HEK293 (cell line): ENCODE results near the gene PLCG2.

Experiments
- CTCF ChIA-PET: fragments of 350-600 bp; formaldehyde crosslinking; extraction: SDS; loops from one replicate; lab custom pipeline; 2021; ENCODE audit warnings: antibody characterized with exemption; lab: Yijun Ruan, JAX
- POLR2A ChIA-PET: fragments of 300-600 bp; formaldehyde crosslinking; extraction: SDS; loops from one replicate; lab custom pipeline; 2020; ENCODE audit warnings: antibody characterized with exemption, inconsistent platforms; lab: Yijun Ruan, JAX
- H3K27ac ChIP-seq: fragments of 200-500 bp; sonication (Bioruptor generic); 2 replicates; pipeline ENCODE4 v1.5.1; 2014; ENCODE audit warnings: low read depth, low read length, control low read depth, inconsistent platforms; ENCODE audit errors: extremely low read depth
- H3K36me3 ChIP-seq, 2 experiments: fragments of 200-500 bp in 1 of 2; sonication (Bioruptor generic) in 1 of 2; 1 replicate in 1 of 2; 2 replicates in 1 of 2; pipeline ENCODE4 v1.5.1; 2014 to 2017; ENCODE audit warnings: inconsistent platforms in 2 of 2, low read length in 2 of 2; ENCODE audit not compliant: control insufficient read depth in 2 of 2, insufficient read depth in 1 of 2
- H3K4me1 ChIP-seq: fragments of 200-500 bp; sonication (Bioruptor generic); 2 replicates; pipeline ENCODE4 v1.5.1; 2014; ENCODE audit warnings: mild to moderate bottlenecking, low read length, inconsistent platforms; ENCODE audit not compliant: control insufficient read depth, insufficient read depth
- H3K4me3 ChIP-seq: 2 replicates; pipeline ENCODE4 v1.5.1; 2011; ENCODE audit warnings: low read depth, mild to moderate bottlenecking, control low read depth, low read length, moderate library complexity
- H3K9me3 ChIP-seq: fragments of 200-500 bp; sonication (Bioruptor generic); 2 replicates; pipeline ENCODE4 v1.5.1; 2014; ENCODE audit warnings: low read depth, low read length, inconsistent platforms; ENCODE audit not compliant: control insufficient read depth, insufficient read depth
- AEBP2 ChIP-seq: fragments of 450-650 bp; formaldehyde crosslinking; IDR thresholded peaks from 2 replicates; pipeline ENCODE4 v1.5.1; 2016; ENCODE audit warnings: missing biosample characterization, missing genetic modification characterization, borderline replicate concordance
- KLF7 ChIP-seq: fragments of 450-650 bp; formaldehyde crosslinking; IDR thresholded peaks from 2 replicates; pipeline ENCODE4 v1.5.1; 2016; ENCODE audit warnings: missing biosample characterization, missing genetic modification characterization, borderline replicate concordance
- PRDM4 ChIP-seq: fragments of 450-650 bp; formaldehyde crosslinking; IDR thresholded peaks from 2 replicates; pipeline ENCODE4 v1.5.1; 2017; ENCODE audit warnings: missing biosample characterization, missing genetic modification characterization
- TCF7L2 ChIP-seq: IDR thresholded peaks from 2 replicates; pipeline ENCODE4 v1.6.1; 2011; ENCODE audit warnings: low read depth, mild to moderate bottlenecking, inconsistent platforms, low read length, moderate library complexity, borderline replicate concordance
- ZBTB7A ChIP-seq: fragments of 450-650 bp; formaldehyde crosslinking; IDR thresholded peaks from 2 replicates; pipeline ENCODE4 v1.5.1; 2016; ENCODE audit warnings: low read depth, missing biosample characterization, missing genetic modification characterization
- ZFP37 ChIP-seq: fragments of 450-650 bp; formaldehyde crosslinking; IDR thresholded peaks from 2 replicates; pipeline ENCODE4 v1.5.1; 2016; ENCODE audit warnings: missing biosample characterization, missing genetic modification characterization
- ZNF140 ChIP-seq: fragments of 450-650 bp; formaldehyde crosslinking; IDR thresholded peaks from 2 replicates; pipeline ENCODE4 v1.5.1; 2016; ENCODE audit warnings: missing biosample characterization, missing genetic modification characterization
- ZNF155 ChIP-seq: fragments of 450-650 bp; formaldehyde crosslinking; IDR thresholded peaks from 2 replicates; pipeline ENCODE4 v1.5.1; 2016; ENCODE audit warnings: missing biosample characterization, missing genetic modification characterization
- ZNF214 ChIP-seq: fragments of 450-650 bp; formaldehyde crosslinking; IDR thresholded peaks from 2 replicates; pipeline ENCODE4 v1.5.1; 2017; ENCODE audit warnings: missing biosample characterization, mild to moderate bottlenecking, missing genetic modification characterization, borderline replicate concordance
- ZNF248 ChIP-seq: fragments of 450-650 bp; formaldehyde crosslinking; IDR thresholded peaks from 2 replicates; pipeline ENCODE4 v1.5.1; 2017; ENCODE audit warnings: missing biosample characterization, missing genetic modification characterization
- ZNF26 ChIP-seq: fragments of 450-650 bp; formaldehyde crosslinking; IDR thresholded peaks from 2 replicates; pipeline ENCODE4 v1.5.1; 2016; ENCODE audit warnings: missing biosample characterization, missing genetic modification characterization
- ZNF561 ChIP-seq: fragments of 450-650 bp; IDR thresholded peaks from 2 replicates; pipeline ENCODE4 v1.5.1; 2018; ENCODE audit warnings: missing biosample characterization, missing genetic modification characterization, borderline replicate concordance
- ZNF664 ChIP-seq: fragments of 450-650 bp; formaldehyde crosslinking; IDR thresholded peaks from 2 replicates; pipeline ENCODE4 v1.5.1; 2016; ENCODE audit warnings: missing biosample characterization, missing genetic modification characterization
- ZNF701 ChIP-seq: fragments of 450-650 bp; formaldehyde crosslinking; IDR thresholded peaks from 2 replicates; pipeline ENCODE4 v1.5.1; 2016; ENCODE audit warnings: missing biosample characterization, missing genetic modification characterization
- ZNF785 ChIP-seq: fragments of 450-650 bp; formaldehyde crosslinking; IDR thresholded peaks from 2 replicates; pipeline ENCODE4 v1.5.1; 2016; ENCODE audit warnings: missing biosample characterization, missing genetic modification characterization
- ZNF792 ChIP-seq: fragments of 450-650 bp; formaldehyde crosslinking; IDR thresholded peaks from 2 replicates; pipeline ENCODE4 v1.5.1; 2016; ENCODE audit warnings: missing biosample characterization, missing genetic modification characterization
- TF ChIP-seq, protein P1 (sequence below): fragments of 450-650 bp; formaldehyde crosslinking; IDR thresholded peaks from 2 replicates; pipeline ENCODE4 v1.5.1; 2016; ENCODE audit warnings: missing biosample characterization, missing genetic modification characterization
- TF ChIP-seq, protein P2 (sequence below): sonication (generic); formaldehyde crosslinking; IDR thresholded peaks from 2 replicates; pipeline ENCODE4 v1.8.1; 2022; ENCODE audit warnings: mild to moderate bottlenecking, moderate library complexity, missing genetic modification reagents
- TF ChIP-seq, protein P3 (sequence below): fragments of 450-650 bp; formaldehyde crosslinking; IDR thresholded peaks from 2 replicates; pipeline ENCODE4 v1.5.1; 2016; ENCODE audit warnings: missing biosample characterization, missing genetic modification characterization

PLCG2 gene

DNA sequence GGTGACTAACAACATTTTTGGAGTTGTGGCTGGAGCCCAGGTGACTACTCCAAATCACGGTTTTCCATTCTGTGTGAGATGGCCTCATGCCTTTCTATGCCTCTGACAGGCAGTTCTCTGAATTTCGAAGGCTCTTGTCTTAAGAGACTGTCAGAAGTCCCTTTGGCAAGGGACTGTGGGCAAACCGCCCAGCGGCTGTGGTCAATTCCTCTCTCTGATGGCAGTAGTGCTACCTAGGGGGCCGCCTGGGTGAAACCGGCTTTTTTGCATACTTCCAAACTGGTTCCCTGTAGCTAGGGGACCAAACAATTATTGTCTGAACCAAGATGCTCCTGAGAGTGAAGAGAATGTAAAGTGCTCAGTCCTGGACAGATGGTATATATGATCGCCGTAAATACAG is 145.9 kb downstream of the PLCG2 start:
- CTCF ChIA-PET = no interaction called here
- Histone ChIP-seq H3K27ac (no peak overlapping the region), H3K4me3 (no peak overlapping the region), H3K9me3 (no peaks in the 10 kb centered on the region), H3K36me3 (peaks cover 0 to 5% of the 10 kb centered on the region in 2 experiments; a peak in 1 of 3 replicates), H3K4me1 (no peaks in the 10 kb centered on the region)
- TF ChIP-seq ZNF26 (no peak), ZFP37 (tag by site-specific recombination) (no peak), ZNF140 (tag by site-specific recombination) (no peak), ZNF785 (tag by site-specific recombination) (no peak), TCF7L2 (no peak)
- POLR2A ChIA-PET = no interaction called here

DNA sequence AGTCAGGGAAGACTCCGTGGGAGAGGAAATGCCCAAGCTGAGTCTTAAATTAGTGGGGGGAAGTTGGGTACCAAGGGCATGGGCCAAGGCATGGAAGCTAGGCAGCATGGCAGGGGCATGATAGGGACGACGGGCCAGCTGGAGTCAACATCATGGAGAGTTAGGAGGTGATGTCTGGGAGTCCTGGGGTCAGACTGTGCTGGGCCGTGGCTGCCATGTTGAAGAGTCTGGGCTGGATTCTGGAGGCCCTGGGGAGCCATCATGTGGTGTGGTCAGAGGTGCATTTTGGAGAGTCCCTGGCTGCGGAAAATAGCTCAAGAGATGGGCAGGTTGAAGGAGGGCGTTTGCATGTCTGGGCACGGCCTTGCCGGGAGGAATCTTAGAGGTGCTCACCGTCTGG is 146.9 kb downstream of the PLCG2 start:
- Histone ChIP-seq H3K4me3 (no peak overlapping the region), H3K36me3 (peaks cover 0 to 5% of the 10 kb centered on the region in 2 experiments; a peak in 1 of 3 replicates), H3K27ac (no peak overlapping the region), H3K4me1 (no peaks in the 10 kb centered on the region), H3K9me3 (no peaks in the 10 kb centered on the region)
- ChIA-PET POLR2A (no interaction called here), CTCF (no interaction called here)
- TF ChIP-seq ZNF248 (tag by site-specific recombination) (no peak), PRDM4 (no peak), TCF7L2 (no peak), ZNF792 (tag by site-specific recombination) (no peak), ZBTB7A (tag by site-specific recombination) (no peak), ZNF214 (tag by site-specific recombination) (no peak), ZNF701 (tag by site-specific recombination) (no peak), ZNF561 (tag by site-specific recombination) (no peak), AEBP2 (no peak), ZNF155 (tag by site-specific recombination) (no peak)
- TF ChIP-seq, protein P1, sequence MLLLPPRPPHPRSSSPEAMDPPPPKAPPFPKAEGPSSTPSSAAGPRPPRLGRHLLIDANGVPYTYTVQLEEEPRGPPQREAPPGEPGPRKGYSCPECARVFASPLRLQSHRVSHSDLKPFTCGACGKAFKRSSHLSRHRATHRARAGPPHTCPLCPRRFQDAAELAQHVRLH (tag by site-specific recombination) = no peak

GRCh38 chr16:81927561-81928185 is 148.6 kb downstream of the PLCG2 start:
- CTCF ChIA-PET = interaction anchor here (0.6 to 1.6 kb wide), 3 partner anchors 13 to 287 kb away, joined by 3 to 6 read pairs (median 3); no protein-coding TSS in a partner anchor
- no peaks in the 10 kb centered on the region for H3K4me1 ChIP-seq
- no peaks in the 10 kb centered on the region for H3K36me3 ChIP-seq
- TF ChIP-seq KLF7 (tag by site-specific recombination) = no peak
- TF ChIP-seq ZNF664 (tag by site-specific recombination) = no peak
- TF ChIP-seq, protein P2, sequence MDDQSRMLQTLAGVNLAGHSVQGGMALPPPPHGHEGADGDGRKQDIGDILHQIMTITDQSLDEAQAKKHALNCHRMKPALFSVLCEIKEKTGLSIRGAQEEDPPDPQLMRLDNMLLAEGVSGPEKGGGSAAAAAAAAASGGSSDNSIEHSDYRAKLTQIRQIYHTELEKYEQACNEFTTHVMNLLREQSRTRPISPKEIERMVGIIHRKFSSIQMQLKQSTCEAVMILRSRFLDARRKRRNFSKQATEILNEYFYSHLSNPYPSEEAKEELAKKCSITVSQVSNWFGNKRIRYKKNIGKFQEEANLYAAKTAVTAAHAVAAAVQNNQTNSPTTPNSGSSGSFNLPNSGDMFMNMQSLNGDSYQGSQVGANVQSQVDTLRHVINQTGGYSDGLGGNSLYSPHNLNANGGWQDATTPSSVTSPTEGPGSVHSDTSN = no peak
- TF ChIP-seq, protein P3, sequence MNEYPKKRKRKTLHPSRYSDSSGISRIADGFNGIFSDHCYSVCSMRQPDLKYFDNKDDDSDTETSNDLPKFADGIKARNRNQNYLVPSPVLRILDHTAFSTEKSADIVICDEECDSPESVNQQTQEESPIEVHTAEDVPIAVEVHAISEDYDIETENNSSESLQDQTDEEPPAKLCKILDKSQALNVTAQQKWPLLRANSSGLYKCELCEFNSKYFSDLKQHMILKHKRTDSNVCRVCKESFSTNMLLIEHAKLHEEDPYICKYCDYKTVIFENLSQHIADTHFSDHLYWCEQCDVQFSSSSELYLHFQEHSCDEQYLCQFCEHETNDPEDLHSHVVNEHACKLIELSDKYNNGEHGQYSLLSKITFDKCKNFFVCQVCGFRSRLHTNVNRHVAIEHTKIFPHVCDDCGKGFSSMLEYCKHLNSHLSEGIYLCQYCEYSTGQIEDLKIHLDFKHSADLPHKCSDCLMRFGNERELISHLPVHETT (tag by site-specific recombination) = no peak

More at GRCh38 chr16:81927561-81928185, 148.6 kb downstream of the PLCG2 start:
- Histone ChIP-seq H3K27ac (no peak overlapping the region), H3K9me3 (no peaks in the 10 kb centered on the region), H3K4me3 (no peak overlapping the region)
- POLR2A ChIA-PET = no interaction called here
